Hematopoietic multipotent progenitor cell treated with erythropoietin and hydrocortisone succinate and interleukin-3 and kit ligand, for 15 days (in vitro differentiated cells): ENCODE results near the gene KCNK4.

ENCODE experiments used
- DNase-seq: peaks from one replicate; pipeline ENCODE4 v3.0.0-alpha.2; 2015; ENCODE audit warnings: low spot score

Gene KCNK4

GRCh38 chr11:64324692-64325469 lies 33.8 kb downstream of the KCNK4 start:
- no peak for DNase-seq

DNA sequence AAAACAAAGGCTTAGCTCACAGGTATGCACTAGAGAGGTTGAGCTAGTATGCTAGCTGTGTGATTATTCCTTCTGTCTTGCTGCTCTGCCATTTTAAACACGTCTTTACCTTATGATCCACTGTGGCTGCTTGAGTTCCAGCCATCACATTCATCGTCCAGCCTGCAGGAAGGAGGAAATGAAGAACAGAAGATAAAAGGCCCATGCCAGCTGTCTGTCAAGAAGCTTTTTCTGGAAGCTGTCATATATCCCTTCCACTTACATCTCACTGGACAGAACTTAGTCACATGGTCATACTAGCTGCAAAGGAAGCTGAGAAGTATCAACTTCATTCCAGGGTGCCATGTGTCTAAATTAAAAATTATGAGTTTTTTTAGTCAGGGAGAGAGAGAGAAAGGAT lies 36.3 kb downstream of the KCNK4 start:
- DNase-seq: no peak

GRCh38 chr11:64327993-64328392 lies 36.9 kb downstream of the KCNK4 start:
- DNase-seq: no peak

GRCh38 chr11:64330888-64331287 lies 39.8 kb downstream of the KCNK4 start:
- no peak for DNase-seq

GRCh38 chr11:64331569-64332371 lies 40.7 kb downstream of the KCNK4 start:
- peak; percentile 98 for DNase-seq

DNA sequence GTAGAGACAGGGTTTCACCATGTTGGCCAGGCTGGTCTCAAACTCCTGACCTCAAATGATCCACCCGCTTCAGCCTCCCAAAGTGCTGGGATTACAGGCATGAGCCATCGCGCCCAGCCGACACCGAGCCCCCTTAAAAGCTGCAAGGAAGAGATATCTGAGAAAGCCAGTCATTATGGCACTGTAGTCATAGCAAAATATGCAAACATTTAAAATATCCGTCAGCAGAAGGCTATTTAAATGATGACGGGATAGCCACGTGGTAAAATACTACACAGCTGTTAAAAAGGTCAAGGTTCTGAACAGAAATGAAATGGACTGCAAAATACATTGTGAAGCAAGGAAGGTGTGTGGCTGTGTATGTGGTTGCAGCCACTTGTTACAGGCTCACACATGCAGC lies 42.5 kb downstream of the KCNK4 start:
- DNase-seq: peak; percentile 70

- DNase-seq: peak; percentile 98
Observed at GRCh38 chr11:64334764-64335735, 43.9 kb downstream of the KCNK4 start.

- DNase-seq: no peak
Observed at GRCh38 chr11:64337538-64338249, 46.6 kb downstream of the KCNK4 start.

DNA sequence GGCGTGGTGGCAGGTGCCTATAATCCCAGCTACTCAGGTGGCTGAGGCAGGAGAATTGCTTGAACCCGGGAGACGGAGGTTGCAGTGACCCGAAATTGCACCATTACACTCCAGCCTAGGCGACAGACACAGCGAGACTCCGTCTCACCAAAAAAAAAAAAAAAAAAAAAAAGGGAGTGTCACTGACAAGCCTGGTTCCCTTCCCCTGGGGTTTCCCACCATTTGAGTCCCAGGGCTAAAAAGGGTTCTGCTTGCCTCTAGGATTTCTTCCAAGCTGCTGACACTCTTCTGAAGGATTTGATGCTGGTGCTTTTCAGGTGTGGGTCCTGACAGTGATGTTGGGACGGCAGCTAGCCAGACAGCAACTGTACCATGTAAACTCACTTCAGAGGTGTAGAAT lies 47.6 kb downstream of the KCNK4 start:
- no peak for DNase-seq

DNA sequence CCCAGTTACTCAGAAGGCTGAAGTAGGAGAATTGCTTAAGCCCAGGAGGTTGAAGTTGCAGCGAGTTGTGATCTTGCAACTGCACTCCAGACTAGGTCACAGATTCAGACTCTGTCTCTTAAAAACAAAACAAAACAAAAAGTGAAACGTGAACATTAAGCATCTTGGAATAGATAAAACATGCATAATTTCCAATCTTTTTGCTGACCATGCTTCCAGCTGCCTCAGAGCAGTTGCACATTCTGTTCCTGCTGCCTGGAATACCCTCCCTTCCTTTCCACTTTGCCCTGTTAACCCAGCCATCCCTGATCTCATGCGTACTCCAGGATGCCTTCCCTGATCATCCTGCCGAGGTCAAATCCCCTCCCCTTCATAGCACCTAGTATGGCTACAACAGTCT lies 48.2 kb downstream of the KCNK4 start:
- no peak for DNase-seq

GRCh38 chr11:64339754-64340408 lies 48.8 kb downstream of the KCNK4 start, which contains the start of gene CCDC88B:
TSS of gene CCDC88B (plus strand) at chr11:64340204. CDS start at chr11:64340267, 63 bp downstream.
- DNase-seq: no peak

DNA sequence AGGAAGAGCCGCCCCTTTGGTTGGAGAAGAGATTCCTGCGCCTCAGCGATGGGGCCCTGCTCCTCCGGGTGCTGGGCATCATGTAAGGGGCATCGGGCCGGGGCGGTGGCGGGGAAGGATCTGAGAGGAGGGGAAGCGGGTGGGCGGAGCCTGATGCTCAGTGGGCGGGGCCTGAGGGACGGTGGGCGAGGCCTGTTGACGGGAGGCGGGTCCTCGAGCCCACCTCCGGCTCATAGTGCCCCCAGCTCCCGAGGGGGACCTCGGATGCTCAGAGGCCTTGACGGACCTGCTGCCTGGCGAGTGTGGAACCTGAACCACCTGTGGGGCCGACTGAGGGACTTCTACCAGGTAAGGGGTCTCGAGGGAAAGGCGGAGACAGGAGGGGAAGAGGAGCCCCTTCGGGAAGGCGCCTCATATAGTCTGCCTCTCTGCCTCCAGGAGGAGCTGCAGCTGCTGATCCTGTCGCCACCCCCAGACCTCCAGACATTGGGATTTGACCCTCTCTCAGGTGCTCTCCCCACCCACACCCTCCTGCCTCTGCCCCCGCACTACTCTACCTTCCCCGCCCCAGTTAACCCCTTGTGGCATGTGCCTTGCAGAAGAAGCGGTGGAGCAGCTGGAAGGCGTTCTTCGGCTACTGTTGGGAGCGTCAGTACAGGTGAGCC lies 49.7 kb downstream of the KCNK4 start:
- peak; percentile 63 for DNase-seq

- no peak for DNase-seq
Observed at GRCh38 chr11:64341429-64341828, 50.3 kb downstream of the KCNK4 start.

DNA sequence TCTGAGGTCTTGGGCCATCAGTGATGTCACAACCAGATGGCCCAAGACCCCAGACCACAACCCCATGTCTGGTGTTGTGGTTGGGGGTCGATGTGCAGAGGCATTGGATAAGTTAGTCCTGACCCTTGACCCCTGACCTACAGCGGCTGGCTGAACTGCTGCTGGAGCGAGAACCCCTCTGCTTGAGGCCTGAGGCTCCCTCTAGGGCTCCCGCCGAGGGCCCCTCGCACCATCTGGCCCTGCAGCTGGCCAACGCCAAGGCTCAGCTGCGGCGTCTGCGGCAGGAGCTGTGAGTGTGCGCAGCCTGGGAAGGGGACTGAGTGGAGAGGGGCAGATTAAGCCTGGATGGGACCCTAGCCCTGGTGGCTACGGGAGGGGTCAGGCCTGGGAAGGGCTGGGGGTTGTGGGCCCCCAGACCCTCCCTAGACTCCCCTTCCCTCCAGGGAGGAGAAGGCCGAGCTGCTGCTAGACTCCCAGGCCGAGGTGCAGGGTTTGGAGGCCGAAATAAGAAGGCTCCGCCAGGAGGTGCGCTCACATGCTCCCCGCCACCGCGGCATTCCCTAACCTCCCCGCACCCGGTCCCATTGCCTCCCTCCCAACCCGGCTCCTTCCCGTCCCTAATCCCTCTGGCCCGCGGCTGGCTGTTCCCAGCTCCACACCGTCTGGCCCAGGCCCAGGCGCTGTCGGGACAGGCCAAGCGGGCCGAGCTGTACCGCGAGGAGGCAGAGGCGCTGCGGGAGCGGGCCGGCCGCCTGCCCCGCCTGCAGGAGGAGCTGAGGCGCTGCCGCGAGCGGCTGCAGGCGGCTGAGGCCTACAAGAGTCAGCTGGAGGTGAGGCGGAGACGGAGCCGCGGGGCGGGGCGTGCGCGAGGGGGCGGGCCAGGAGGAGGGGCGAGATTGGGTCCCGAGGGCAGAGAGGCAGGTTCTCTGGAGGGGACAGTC lies 51.0 kb downstream of the KCNK4 start:
- peak; percentile 93 for DNase-seq

DNA sequence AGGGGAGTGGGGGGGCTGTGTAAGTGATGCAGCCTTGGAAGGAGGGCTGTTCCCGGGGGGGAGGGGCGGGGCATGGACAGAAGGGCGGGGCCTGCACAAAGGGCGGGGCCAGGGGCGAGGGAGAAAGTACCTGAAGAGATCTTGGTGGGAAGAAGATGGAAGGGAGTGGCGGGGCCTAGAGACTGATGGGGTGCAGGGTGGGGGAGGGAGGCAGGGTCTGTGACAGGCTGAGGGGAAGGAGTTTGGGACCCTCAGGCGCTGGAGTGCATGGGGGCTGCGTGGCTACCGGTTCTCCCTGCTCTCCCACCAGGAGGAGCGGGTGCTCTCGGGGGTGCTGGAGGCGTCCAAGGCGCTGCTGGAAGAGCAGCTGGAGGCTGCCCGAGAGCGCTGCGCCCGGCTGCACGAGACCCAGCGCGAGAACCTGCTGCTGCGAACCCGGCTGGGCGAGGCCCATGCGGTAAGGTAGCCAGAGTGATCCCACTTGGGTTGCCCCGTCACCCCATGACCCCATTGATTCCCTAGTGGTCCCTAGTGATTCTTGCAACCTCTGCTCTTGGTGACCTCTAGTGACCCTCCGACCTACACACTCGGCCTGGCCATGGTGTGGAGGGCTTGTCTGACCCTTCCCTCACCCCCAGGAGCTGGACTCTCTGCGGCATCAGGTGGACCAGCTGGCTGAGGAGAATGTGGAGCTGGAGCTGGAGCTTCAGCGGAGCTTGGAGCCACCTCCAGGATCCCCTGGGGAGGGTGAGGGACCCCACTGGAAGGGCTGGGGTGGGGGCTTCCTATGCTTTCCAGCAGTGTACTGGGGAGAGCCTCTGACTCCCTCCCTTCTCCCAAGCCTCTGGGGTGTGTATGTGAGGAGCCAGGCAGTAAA lies 52.0 kb downstream of the KCNK4 start:
- DNase-seq: no peak

GRCh38 chr11:64343767-64344559 lies 52.9 kb downstream of the KCNK4 start:
- peak; percentile 61 for DNase-seq

GRCh38 chr11:64344787-64345186 lies 53.7 kb downstream of the KCNK4 start:
- DNase-seq: no peak
